GM21619 (cell line): Measurements from ENCODE around the gene CPXM2.

Experiments
- ATAC-seq: cut with Tn5 transposase; IDR thresholded peaks from one replicate; pipeline ENCODE4 v1.9.1; 2021; ENCODE audit not compliant: unreplicated experiment

Gene CPXM2

GRCh38 chr10:123906296-123906695 lies 14.7 kb upstream of the CPXM2 start:
- ATAC-seq, result no peak

- ATAC-seq, result no peak
These were observed 13.3 kb upstream of the CPXM2 start for GRCh38 chr10:123904834-123905409.

GRCh38 chr10:123903621-123904020 lies 12.0 kb upstream of the CPXM2 start:
- ATAC-seq, result no peak

GRCh38 chr10:123901621-123902020 lies 10.0 kb upstream of the CPXM2 start:
- ATAC-seq, result no peak

- ATAC-seq, result no peak
These were observed 5.5 kb upstream of the CPXM2 start for GRCh38 chr10:123897146-123897545.

GRCh38 chr10:123896246-123896927 lies 4.8 kb upstream of the CPXM2 start:
- no peak for ATAC-seq

- ATAC-seq, result no peak
These were observed 2.0 kb upstream of the CPXM2 start for GRCh38 chr10:123893651-123894050.

GRCh38 chr10:123890756-123891143 lies 857 bp downstream of the CPXM2 start:
- ATAC-seq, result no peak

GRCh38 chr10:123890226-123890625 lies 1.4 kb downstream of the CPXM2 start:
- no peak for ATAC-seq

GRCh38 chr10:123889821-123890220 lies 1.8 kb downstream of the CPXM2 start:
- ATAC-seq, result no peak

- ATAC-seq, result no peak
These were observed 2.9 kb downstream of the CPXM2 start for GRCh38 chr10:123888751-123889150.

GRCh38 chr10:123888256-123888655 lies 3.4 kb downstream of the CPXM2 start:
- no peak for ATAC-seq

GRCh38 chr10:123886292-123886691 lies 5.3 kb downstream of the CPXM2 start:
- ATAC-seq, result no peak

GRCh38 chr10:123885406-123886170 lies 6.0 kb downstream of the CPXM2 start:
- no peak for ATAC-seq

GRCh38 chr10:123884907-123885381 lies 6.7 kb downstream of the CPXM2 start:
- ATAC-seq, result no peak

- no peak for ATAC-seq
These were observed 7.2 kb downstream of the CPXM2 start for GRCh38 chr10:123884351-123884906.

- ATAC-seq, result no peak
These were observed 7.8 kb downstream of the CPXM2 start for GRCh38 chr10:123883673-123884320.

GRCh38 chr10:123882681-123883445 lies 8.7 kb downstream of the CPXM2 start:
- no peak for ATAC-seq

GRCh38 chr10:123882177-123882576 lies 9.4 kb downstream of the CPXM2 start:
- no peak for ATAC-seq

- no peak for ATAC-seq
These were observed 11.9 kb downstream of the CPXM2 start for GRCh38 chr10:123879606-123880257.
